Lung microvascular endothelial cell (primary cell): ENCODE data around the gene NR4A2. TPM values are rescaled to one million over a fixed set of nuclear protein-coding genes. Genes with fewer than 3 reads are reported as not detected.

Experiments used
- DNase-seq, 2 donors: peaks; one replicate each; pipeline versions ENCODE4 v3.0.0 to v3.0.0-alpha.2; 2010; ENCODE audit warnings: low read depth in 2 of 2
- total RNA-seq: library from RNA; depleted of rRNA; stranded (reverse); fragments of >200 nt; gene quantifications from 2 replicates; pipeline ENCODE4 v1.2.1, GENCODE V29; 2014

The NR4A2 gene
- under 0.01 and 0.20 TPM in 2 replicates for total RNA-seq

- peak; percentile 92 to 96 for DNase-seq
Measured at GRCh38 chr2:156332534-156333273, at the start of gene NR4A2. TSS of gene NR4A2 (minus strand) at chr2:156332721. CDS start at chr2:156330186, 2,535 bp downstream.

DNA sequence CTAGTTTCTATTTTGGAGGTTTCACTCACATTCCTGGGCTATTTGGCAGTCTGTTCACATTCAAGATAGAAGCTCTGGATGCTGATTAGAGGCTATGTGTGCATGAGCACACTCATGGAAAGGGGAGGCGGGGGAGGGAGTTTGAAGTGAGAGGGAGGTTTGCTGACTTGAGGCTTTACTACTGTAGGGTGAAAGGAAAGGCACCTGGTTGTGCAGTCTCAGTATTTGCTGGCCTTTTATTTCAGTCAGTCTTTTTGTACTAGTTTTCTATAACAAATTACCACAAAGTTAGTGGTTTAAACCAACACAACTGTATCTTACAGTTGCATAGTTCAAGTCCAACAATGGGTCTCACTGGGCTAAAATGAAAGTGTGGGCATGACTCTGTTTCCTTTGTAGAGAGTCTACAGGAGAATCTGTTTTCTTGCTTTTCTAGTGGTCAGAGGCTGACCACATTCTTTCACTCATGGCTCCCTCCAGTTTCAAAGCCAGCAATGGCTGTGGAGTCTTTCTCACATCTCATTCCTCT, 47.7 kb upstream of the NR4A2 start:
- DNase-seq, result no peak

GRCh38 chr2:156379714-156380113, 47.2 kb upstream of the NR4A2 start:
- DNase-seq, result no peak

DNA sequence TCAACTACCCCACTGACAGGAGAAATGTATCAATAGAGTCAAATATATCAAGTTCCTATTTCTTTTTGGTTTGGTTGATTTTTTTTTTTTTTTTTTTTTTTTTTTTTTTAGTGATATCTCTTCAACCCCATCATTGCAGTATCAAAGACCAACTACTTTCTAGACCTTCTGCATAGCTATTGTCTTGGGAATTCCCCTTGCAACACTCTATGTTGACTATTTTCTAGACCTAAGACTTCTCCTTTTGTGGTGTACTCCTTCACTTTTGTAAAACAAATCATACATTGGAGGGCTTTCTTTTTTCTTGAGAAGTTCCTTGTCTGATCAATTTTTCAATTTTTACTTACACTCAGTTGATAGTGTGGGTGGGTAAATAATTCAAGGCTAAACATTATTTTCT, 46.5 kb upstream of the NR4A2 start:
- no peak for DNase-seq

GRCh38 chr2:156366753-156367152, 34.2 kb upstream of the NR4A2 start:
- DNase-seq, result no peak

GRCh38 chr2:156363141-156363540, 30.6 kb upstream of the NR4A2 start:
- no peak for DNase-seq

DNA sequence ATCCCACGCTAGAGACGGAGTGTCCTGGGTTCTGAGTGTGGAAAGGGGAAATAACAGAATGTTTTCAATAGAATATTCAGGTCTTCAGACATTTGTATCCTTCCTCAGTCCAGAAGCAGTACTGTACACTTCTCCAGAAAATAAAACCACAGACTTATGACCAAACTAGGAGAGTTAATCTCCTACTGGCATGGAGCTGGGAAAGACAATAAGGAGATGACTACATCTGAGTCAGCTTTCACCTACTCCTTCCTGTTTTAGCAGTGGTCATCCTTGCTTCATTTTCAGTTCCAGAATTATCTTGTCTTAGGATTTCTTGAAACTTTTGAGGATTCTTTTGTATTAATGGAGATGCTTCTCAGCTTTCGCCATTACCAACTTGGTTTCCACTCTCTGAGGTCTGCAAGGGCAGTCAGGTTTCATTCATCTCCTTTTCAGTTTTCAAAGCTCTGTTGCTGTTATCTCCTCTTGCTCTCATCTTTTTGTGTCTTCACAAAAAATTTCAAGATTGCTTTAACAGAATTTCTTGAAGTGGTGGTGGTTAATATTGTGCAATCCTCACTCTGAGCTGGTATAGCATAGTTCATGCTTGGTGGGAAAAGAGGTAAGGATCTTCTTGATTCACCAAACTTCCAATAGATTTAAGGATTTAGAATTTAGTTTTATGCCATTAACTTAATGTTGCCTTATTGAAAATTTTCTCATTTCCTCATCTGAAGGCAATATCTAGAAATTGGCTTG, 23.7 kb upstream of the NR4A2 start:
- no peak for DNase-seq

DNA sequence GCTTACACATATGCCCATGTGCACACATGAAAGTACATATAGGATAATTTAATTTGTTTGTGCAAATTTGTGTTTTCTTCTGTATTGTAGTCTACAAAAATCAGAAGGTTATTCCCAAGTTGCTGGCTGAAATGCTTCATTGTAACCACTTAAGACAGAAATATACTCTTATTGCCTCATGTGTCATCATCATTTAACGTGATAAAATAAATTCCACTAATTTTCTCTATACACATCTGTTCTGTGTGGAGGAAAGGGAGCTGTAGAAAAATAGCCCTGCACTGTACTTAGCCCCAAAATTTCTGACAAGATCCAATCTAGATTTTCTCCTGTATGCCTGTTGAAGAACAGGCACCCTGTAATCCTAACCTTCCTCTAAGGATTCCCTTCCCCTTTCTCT, 20.4 kb upstream of the NR4A2 start:
- no peak for DNase-seq

DNA sequence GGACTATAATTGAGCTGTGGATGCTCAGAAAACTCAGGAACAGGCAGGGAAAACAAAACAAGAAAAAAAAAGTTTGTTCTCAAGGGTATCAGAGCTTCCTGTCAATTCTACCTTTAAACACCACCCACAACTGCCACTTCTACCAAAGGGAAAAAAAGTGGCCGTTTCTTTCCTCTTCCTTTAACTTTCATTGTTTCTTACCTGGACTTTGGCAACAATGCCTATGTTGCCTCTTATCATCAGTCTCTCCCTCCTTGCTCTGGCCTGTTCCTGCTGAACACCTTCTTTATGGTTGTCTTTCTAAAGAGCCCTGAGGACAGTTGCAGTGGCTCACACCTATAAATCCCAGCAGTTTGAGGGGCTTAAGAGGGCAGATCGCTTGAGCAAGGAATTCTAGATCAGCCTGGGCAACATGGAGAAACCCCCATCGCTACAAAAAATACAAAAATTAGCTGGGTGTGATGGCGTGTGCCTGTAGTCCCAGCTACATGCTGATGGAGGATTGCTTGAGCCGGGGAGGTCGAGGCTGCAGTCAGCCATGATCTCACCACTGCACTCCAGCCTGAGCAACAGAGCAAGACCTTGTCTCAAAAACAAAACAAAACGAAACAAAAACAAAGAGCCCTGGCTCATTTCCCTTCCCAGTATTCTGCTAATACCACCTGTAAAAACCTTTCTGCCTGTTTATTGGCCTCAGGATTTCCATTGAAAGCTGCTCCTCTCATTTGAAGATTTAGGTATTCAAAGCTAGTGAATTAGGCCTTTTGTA, 18.0 kb upstream of the NR4A2 start:
- DNase-seq, result no peak

DNA sequence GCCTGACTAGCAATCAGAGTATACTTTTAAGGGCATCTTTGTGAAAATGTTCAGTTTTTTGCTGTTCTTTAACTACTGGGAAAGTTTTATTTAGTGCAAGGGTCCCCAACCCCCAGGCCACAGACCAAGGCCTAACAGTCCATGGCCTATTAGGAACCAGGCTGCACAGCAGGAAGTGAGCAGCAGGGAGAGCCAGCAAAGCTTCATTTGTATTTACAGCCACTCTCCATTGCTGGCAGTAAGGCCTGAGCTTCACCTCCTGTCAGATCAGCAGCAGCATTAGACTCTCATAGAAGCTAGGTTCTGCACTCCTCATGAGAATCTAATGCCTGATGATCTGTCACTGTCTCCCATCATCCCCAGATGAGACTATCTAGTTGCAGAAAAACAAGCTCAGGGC, 17.1 kb upstream of the NR4A2 start:
- no peak for DNase-seq

GRCh38 chr2:156349161-156349560, 16.6 kb upstream of the NR4A2 start:
- no peak for DNase-seq

DNA sequence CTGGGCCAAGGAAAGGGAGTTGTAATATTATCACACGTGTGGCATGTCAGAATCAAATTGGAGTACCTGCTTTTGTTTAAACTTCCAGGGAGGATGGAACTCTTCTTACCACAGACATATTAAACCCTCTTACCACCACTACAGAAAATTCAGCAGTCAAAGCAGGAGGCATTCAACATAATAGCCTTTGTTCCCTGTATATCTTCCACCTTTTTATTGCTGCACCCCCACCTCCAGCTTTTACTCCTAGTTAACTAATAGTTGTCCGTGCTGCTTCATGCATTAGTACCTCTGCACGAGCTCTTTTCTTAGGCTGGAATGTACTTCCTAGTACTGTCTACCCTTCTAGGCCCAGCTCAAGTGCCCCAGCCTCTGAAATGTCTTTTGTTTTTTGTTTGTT, 14.9 kb upstream of the NR4A2 start:
- DNase-seq, result no peak

GRCh38 chr2:156346731-156347130, 14.2 kb upstream of the NR4A2 start:
- DNase-seq, result no peak

- no peak for DNase-seq
Measured at GRCh38 chr2:156345582-156345981, 13.1 kb upstream of the NR4A2 start.

GRCh38 chr2:156343940-156344301, 11.4 kb upstream of the NR4A2 start:
- no peak for DNase-seq

DNA sequence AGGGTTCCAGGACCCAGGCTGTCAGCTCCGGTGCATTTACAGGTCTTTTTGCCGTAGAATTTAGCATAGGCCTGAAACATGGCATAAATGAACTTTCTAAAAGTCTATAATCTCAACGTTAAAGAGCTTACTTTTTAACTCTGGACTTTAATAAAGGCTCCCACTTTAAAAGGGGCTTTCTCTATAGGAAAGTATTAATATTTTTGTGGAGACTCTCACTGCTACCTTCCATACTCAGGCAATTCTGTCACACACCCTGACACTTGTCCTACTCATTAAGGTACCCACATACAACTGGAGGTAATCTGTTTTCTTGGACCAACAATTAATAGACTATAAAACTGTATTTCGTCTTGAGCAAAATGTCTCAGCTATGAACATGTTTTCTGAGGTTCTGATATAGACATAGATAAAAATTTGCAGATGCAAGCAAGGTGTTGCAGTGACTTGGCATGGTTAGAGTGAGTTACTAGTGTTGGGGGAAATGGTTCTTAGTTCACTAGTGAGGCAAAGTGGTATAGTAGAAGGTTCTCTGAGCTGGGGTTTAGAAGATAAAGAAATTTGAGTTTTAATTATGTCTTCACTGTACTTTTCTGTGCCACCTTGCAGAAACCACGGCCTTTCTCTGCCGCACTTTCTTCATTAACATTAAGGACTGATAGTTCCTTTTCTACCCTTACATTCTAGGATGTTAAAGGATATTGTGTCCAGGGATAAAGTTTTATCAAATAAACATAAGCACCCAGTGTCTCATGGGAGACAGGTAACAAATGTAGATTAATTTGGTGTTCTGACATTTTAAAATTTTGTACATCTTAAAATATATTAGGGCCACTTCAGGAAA, 10.8 kb upstream of the NR4A2 start:
- no peak for DNase-seq

GRCh38 chr2:156342254-156343095, 10.0 kb upstream of the NR4A2 start:
- DNase-seq, result peak; percentile 92 to 95

GRCh38 chr2:156341452-156342253, 9.1 kb upstream of the NR4A2 start:
- DNase-seq, result peak; percentile 89 to 95

DNA sequence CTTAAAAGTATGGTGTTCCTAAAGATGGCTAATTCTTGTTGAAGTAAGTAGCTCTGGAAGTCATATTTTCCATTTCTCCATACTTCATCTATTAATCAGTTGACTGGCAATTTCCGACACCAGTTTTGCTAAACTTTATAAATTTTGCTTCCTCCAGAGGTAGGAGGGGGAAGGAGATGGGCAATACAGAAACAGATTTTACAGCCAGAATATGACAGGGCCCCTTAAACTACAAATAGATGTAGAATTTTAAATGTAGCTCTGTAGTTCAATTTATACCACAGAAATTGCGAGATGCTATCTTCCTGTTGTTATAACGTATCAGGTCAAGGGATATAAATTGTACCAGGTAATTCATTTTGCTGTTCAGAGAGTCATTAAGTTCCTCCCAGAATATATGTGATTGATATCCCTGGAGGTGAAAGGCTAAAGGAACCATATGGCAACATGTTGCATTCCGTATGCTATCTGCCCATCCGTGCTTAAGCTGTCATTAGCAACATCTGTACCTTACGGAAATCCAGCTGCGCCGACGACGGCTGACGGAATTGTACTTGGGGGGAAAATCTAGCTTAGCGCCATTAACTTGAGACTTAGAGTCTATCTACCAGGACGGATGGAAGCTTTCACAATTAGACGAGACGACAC, 8.4 kb upstream of the NR4A2 start:
- DNase-seq, result peak; percentile 40
